Esophagus squamous epithelium (tissue), 4 donors: ENCODE measurements around the gene COL16A1.

ENCODE experiments used
- CTCF ChIP-seq, 6 experiments: fragments of 450-650 bp in 4 of 6; fragments of 200-600 bp in 2 of 6; sonication (generic) in 2 of 6; IDR thresholded peaks; one replicate each; pipeline ENCODE4 v1.5.1; 2016 to 2019; ENCODE audit warnings: antibody characterized with exemption in 6 of 6, mild to moderate bottlenecking in 4 of 6, moderate library complexity in 4 of 6
- POLR2A ChIP-seq, 4 donors: fragments of 450-650 bp; IDR thresholded peaks; one replicate each; pipeline ENCODE4 v1.6.1; 2017; ENCODE audit warnings: antibody characterized with exemption in 4 of 4, mild to moderate bottlenecking in 4 of 4, moderate library complexity in 3 of 4

- TF ChIP-seq CTCF (IDR thresholded peaks at IDR 0.05): no peak
- no peak for TF ChIP-seq POLR2A (IDR thresholded peaks at IDR 0.05)
Measured at GRCh38 chr1:31732751-31733289, 29.0 kb upstream of the COL16A1 start.
